H1 (cell line): ENCODE data around the gene DPYSL3. TPM values are rescaled to one million over a fixed set of nuclear protein-coding genes. Genes with fewer than 3 reads are reported as not detected.

ENCODE experiments used
- EZH2 ChIP-seq: fragments of 200-600 bp; sonication (generic); IDR thresholded peaks from 2 replicates; pipeline ENCODE4 v1.7.1; 2012; ENCODE audit warnings: low read depth, mild to moderate bottlenecking, moderate library complexity, low read length, inconsistent platforms; ENCODE audit not compliant: severe bottlenecking
- GTF2F1 ChIP-seq: IDR thresholded peaks from 2 replicates; pipeline ENCODE4 v1.6.1; 2012; ENCODE audit warnings: low read depth, low read length, improper control_type of control experiment, borderline replicate concordance
- HDAC2 ChIP-seq, 2 experiments: fragments of 300-600 bp in 1 of 2; sonication (generic) in 1 of 2; IDR thresholded peaks; 2 replicates each; pipeline ENCODE4 v1.6.1; 2011 to 2012; ENCODE audit warnings: low read depth in 2 of 2, low read length in 2 of 2, mild to moderate bottlenecking in 2 of 2, moderate library complexity in 2 of 2, borderline replicate concordance in 1 of 2, inconsistent platforms in 1 of 2
- NRF1 ChIP-seq: IDR thresholded peaks from 2 replicates; pipeline ENCODE4 v1.6.1; 2011; ENCODE audit warnings: mild to moderate bottlenecking, low read depth, low read length, improper control_type of control experiment
- TBP ChIP-seq: IDR thresholded peaks from 2 replicates; pipeline ENCODE4 v1.6.1; 2011; ENCODE audit warnings: low read depth, low read length, improper control_type of control experiment
- polyA plus RNA-seq, 7 experiments: library from polyadenylated mRNA; depleted of rRNA in 3 of 7; stranded (reverse) in 5 of 7; unstranded in 2 of 7; fragments of >200 nt in 5 of 7; fragments of 200-250 nt in 2 of 7; gene quantifications; 1 replicate in 5 of 7; 2 replicates in 1 of 7; 4 replicates in 1 of 7; pipeline versions ENCODE4 v1.2.1 to v1.2.3, GENCODE V29; 2011 to 2013; ENCODE audit warnings: missing spikeins in 2 of 7, mixed read lengths in 2 of 7
- total RNA-seq: library from RNA; stranded (reverse); fragmentation: NEBNext Ultra II Directional; extraction: Animal tissue kit (Norgen Biotek cat#: 25700); gene quantifications from 2 replicates; pipeline ENCODE4 v1.2.1, GENCODE V29; 2021

Gene DPYSL3
- total and polyA plus RNA-seq, 2 of the 8 experiments (the other 6 are each of a cell fraction or from before 2014, with no cell fraction given) = 268 to 387 TPM

- TF ChIP-seq GTF2F1 (no peak), EZH2 (no peak), HDAC2 (IDR thresholded peaks at IDR 0.05; ENCODE audit: borderline replicate concordance in 1 of 2, low read depth in 2 of 2, low read length in 2 of 2) (no peak), TBP (no peak), NRF1 (no peak)
- TF ChIP-seq, all 59 proteins: peak for 0
Measured at GRCh38 chr5:147466360-147466980, 43.4 kb downstream of the DPYSL3 start (continued).
